HepG2 (cell line): Measurements from ENCODE around the gene NOS1.
"Not testable (repeated sequence)": the region's sequence is repeated elsewhere in the genome, so short reads cannot be mapped to it uniquely, and the experiment has no call there.

ENCODE experiments used
- ASH2L ChIP-seq: fragments of 300-600, 200-600 bp; sonication (generic); IDR thresholded peaks from 2 replicates; pipeline ENCODE4 v1.7.0; 2017; ENCODE audit warnings: low read depth, mild to moderate bottlenecking, moderate library complexity, mixed read lengths, low read length; ENCODE audit not compliant: insufficient read length
- ATAD3A ChIP-seq: sonication (generic); formaldehyde crosslinking; IDR thresholded peaks from 2 replicates; pipeline ENCODE4 v1.4.0; 2020; ENCODE audit warnings: missing genetic modification reagents
- EP300 ChIP-seq, 3 experiments: sonication (generic) in 1 of 3; formaldehyde crosslinking in 1 of 3; IDR thresholded peaks; 2 replicates each; pipeline versions ENCODE4 v1.5.1 to v1.6.1; 2011 to 2020; ENCODE audit warnings: low read depth in 2 of 3, low read length in 2 of 3, borderline replicate concordance in 1 of 3, improper control_type of control experiment in 1 of 3, mild to moderate bottlenecking in 1 of 3, missing genetic modification reagents in 1 of 3, moderate library complexity in 1 of 3
- FOXK1 ChIP-seq: sonication (generic); formaldehyde crosslinking; IDR thresholded peaks from 2 replicates; pipeline ENCODE4 v1.4.0; 2020; ENCODE audit warnings: low read depth, missing genetic modification reagents, borderline replicate concordance
- MEF2D ChIP-seq: sonication (generic); formaldehyde crosslinking; IDR thresholded peaks from 2 replicates; pipeline ENCODE4 v1.5.1; 2020; ENCODE audit warnings: mild to moderate bottlenecking, missing genetic modification reagents
- MIXL1 ChIP-seq: IDR thresholded peaks from 2 replicates; pipeline ENCODE4 v1.6.1; 2016
- POLR2A ChIP-seq, 2 experiments: IDR thresholded peaks; 2 replicates each; pipeline ENCODE4 v1.6.1; 2011; ENCODE audit warnings: low read depth in 2 of 2, low read length in 2 of 2, mild to moderate bottlenecking in 1 of 2, moderate library complexity in 1 of 2; ENCODE audit not compliant: insufficient read depth in 1 of 2
- SMC3 ChIP-seq: IDR thresholded peaks from 2 replicates; pipeline ENCODE4 v1.6.1; 2011; ENCODE audit warnings: low read length, improper control_type of control experiment
- TEAD2 ChIP-seq: sonication (generic); formaldehyde crosslinking; IDR thresholded peaks from 2 replicates; pipeline ENCODE4 v1.9.0; 2021; ENCODE audit warnings: missing genetic modification reagents
- ZNF564 ChIP-seq: sonication (generic); formaldehyde crosslinking; IDR thresholded peaks from 2 replicates; pipeline ENCODE4 v1.8.1; 2023; ENCODE audit warnings: mild to moderate bottlenecking, missing genetic modification reagents
- ZNF589 ChIP-seq: sonication (generic); formaldehyde crosslinking; conservative IDR thresholded peaks from 2 replicates; pipeline ENCODE4 v1.8.0; 2022; ENCODE audit warnings: mild to moderate bottlenecking, moderate library complexity, missing genetic modification reagents
- TF ChIP-seq, protein P1 (sequence below): sonication (generic); formaldehyde crosslinking; IDR thresholded peaks from 2 replicates; pipeline ENCODE4 v1.5.0; 2020; ENCODE audit warnings: missing genetic modification reagents
- TF ChIP-seq, protein P2 (sequence below): sonication (generic); formaldehyde crosslinking; IDR thresholded peaks from 2 replicates; pipeline ENCODE4 v1.5.0; 2020; ENCODE audit warnings: mild to moderate bottlenecking, missing genetic modification reagents, moderate library complexity

DNA sequence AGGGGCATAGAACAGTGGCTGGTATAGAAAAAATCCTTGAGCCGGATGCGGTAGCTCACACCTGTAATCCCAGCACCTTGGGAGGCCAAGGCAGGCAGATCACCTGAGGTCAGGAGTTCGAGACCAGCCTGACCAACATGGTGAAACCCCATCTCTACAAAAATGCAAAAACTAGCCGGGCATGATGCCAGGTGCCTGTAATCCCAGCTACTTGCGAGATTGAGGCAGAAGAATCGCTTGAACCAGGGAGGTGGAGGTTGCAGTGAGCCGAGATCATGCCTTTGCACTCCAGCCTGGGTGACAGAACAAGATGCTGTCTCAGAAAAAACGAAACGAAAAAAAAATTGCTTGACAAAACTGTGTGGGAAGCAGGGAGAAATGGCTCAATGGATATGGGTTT lies 168.8 kb downstream of the NOS1 start:
- TF ChIP-seq POLR2A (IDR thresholded peaks at IDR 0.05; ENCODE audit: insufficient read depth in 1 of 2, low read depth in 2 of 2, low read length in 2 of 2); EP300 (IDR thresholded peaks at IDR 0.05; ENCODE audit: low read depth in 2 of 2, low read length in 2 of 2); EP300 (CRISPR knock-in tag; IDR thresholded peaks at IDR 0.05; ENCODE audit: borderline replicate concordance); ZNF589 (CRISPR knock-in tag); ASH2L; MIXL1 (CRISPR knock-in tag); MEF2D (CRISPR knock-in tag); TEAD2 (CRISPR knock-in tag); ATAD3A (CRISPR knock-in tag); SMC3; ZNF564 (CRISPR knock-in tag); FOXK1: not testable (repeated sequence)
- TF ChIP-seq, protein P1, sequence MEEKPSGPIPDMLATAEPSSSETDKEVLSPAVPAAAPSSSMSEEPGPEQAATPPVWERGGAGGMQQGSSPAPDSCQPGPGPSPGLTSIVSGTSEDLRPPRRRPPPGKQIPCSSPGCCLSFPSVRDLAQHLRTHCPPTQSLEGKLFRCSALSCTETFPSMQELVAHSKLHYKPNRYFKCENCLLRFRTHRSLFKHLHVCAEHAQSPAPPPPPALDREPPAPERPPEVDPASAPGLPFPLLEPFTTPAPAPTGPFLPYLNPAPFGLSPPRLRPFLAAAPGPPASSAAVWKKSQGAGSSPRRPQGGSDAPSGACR (CRISPR knock-in tag), result not testable (repeated sequence)
- TF ChIP-seq, protein P2, sequence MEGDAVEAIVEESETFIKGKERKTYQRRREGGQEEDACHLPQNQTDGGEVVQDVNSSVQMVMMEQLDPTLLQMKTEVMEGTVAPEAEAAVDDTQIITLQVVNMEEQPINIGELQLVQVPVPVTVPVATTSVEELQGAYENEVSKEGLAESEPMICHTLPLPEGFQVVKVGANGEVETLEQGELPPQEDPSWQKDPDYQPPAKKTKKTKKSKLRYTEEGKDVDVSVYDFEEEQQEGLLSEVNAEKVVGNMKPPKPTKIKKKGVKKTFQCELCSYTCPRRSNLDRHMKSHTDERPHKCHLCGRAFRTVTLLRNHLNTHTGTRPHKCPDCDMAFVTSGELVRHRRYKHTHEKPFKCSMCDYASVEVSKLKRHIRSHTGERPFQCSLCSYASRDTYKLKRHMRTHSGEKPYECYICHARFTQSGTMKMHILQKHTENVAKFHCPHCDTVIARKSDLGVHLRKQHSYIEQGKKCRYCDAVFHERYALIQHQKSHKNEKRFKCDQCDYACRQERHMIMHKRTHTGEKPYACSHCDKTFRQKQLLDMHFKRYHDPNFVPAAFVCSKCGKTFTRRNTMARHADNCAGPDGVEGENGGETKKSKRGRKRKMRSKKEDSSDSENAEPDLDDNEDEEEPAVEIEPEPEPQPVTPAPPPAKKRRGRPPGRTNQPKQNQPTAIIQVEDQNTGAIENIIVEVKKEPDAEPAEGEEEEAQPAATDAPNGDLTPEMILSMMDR (CRISPR knock-in tag), result not testable (repeated sequence)
